Common myeloid progenitor, CD34-positive (primary cell): ENCODE data around the gene BRSK2.
"Not testable (repeated sequence)": the region's sequence is repeated elsewhere in the genome, so short reads cannot be mapped to it uniquely, and the experiment has no call there.

ENCODE experiments used
- CTCF ChIA-PET: fragments of 350-600 bp; sonication (Branson Sonifier 250); formaldehyde crosslinking; loops from one replicate; lab custom pipeline; 2021; ENCODE audit warnings: antibody characterized with exemption; lab: Charles Lee
- POLR2A ChIA-PET: fragments of 350-600 bp; sonication (Branson Sonifier 250); formaldehyde crosslinking; loops from one replicate; lab custom pipeline; 2021; ENCODE audit warnings: antibody characterized with exemption; lab: Charles Lee
- DNase-seq, 3 donors: peaks; one replicate each; pipeline versions ENCODE4 v3.0.0 to v3.0.0-alpha.2; 2013
- H3K27ac ChIP-seq, 2 experiments: 1 replicate in 1 of 2; 2 replicates in 1 of 2; pipeline ENCODE4 v1.7.0; 2013; ENCODE audit warnings: inconsistent platforms in 2 of 2, low read length in 2 of 2, mild to moderate bottlenecking in 2 of 2, low read depth in 1 of 2, moderate library complexity in 1 of 2; ENCODE audit not compliant: severe bottlenecking in 2 of 2, insufficient read depth in 1 of 2, poor library complexity in 1 of 2
- H3K27me3 ChIP-seq, 5 experiments: replicated peaks in 2 of 5; 1 replicate in 3 of 5; 2 replicates in 2 of 5; pipeline versions ENCODE4 v1.6.1 to v1.7.0; 2013; ENCODE audit warnings: low read length in 4 of 5, mild to moderate bottlenecking in 2 of 5, moderate library complexity in 2 of 5, inconsistent platforms in 1 of 5; ENCODE audit not compliant: insufficient read depth in 5 of 5, control insufficient read depth in 4 of 5
- H3K36me3 ChIP-seq, 4 experiments: 1 replicate in 2 of 4; 2 replicates in 2 of 4; pipeline versions ENCODE4 v1.6.1 to v1.7.0; 2013; ENCODE audit warnings: low read length in 3 of 4, control low read depth in 1 of 4, mild to moderate bottlenecking in 1 of 4; ENCODE audit not compliant: control insufficient read depth in 4 of 4, insufficient read depth in 4 of 4
- H3K4me1 ChIP-seq, 4 experiments: 1 replicate in 3 of 4; 2 replicates in 1 of 4; pipeline versions ENCODE4 v1.6.1 to v1.7.1; 2013; ENCODE audit warnings: low read length in 3 of 4, mild to moderate bottlenecking in 3 of 4, control low read depth in 1 of 4, inconsistent platforms in 1 of 4, moderate library complexity in 1 of 4; ENCODE audit not compliant: control insufficient read depth in 4 of 4, insufficient read depth in 4 of 4; ENCODE audit errors: control extremely low read depth in 1 of 4
- H3K4me3 ChIP-seq, 7 experiments: 1 replicate in 4 of 7; 2 replicates in 3 of 7; pipeline versions ENCODE4 v1.5.1 to v1.7.0; 2013; ENCODE audit warnings: mild to moderate bottlenecking in 7 of 7, low read length in 6 of 7, moderate library complexity in 6 of 7, inconsistent platforms in 2 of 7, low read depth in 2 of 7, control low read depth in 1 of 7; ENCODE audit not compliant: insufficient read depth in 4 of 7, control insufficient read depth in 1 of 7; ENCODE audit errors: extremely low read depth in 1 of 7
- H3K9me3 ChIP-seq, 5 experiments: 1 replicate in 4 of 5; 2 replicates in 1 of 5; pipeline versions ENCODE4 v1.6.1 to v1.7.1; 2013; ENCODE audit warnings: low read length in 4 of 5, mild to moderate bottlenecking in 2 of 5, inconsistent platforms in 1 of 5, low read depth in 1 of 5, moderate library complexity in 1 of 5; ENCODE audit not compliant: control insufficient read depth in 4 of 5, insufficient read depth in 2 of 5; ENCODE audit errors: control extremely low read depth in 1 of 5
- WGBS: methylation state at CpG from one replicate; pipeline ENCODE4 v1.1.5; 2013; ENCODE audit not compliant: insufficient coverage; 5-methylcytosine and 5-hydroxymethylcytosine counted together

Gene BRSK2

GRCh38 chr11:1408346-1408745, 18.6 kb downstream of the BRSK2 start:
- POLR2A ChIA-PET, result no interaction called here
- peaks cover 0 to 1% (median 0%) of the 10 kb centered on the region in 5 experiments for H3K9me3 ChIP-seq
- H3K4me3 ChIP-seq, result no peak overlapping the region
- H3K4me1 ChIP-seq, result no peaks in the 10 kb centered on the region
- H3K27ac ChIP-seq, result no peak overlapping the region
- no peaks in the 10 kb centered on the region for H3K36me3 ChIP-seq
- WGBS, result 98% methylated on average over 9 of the region's 9 CpGs
- CTCF ChIA-PET, result no interaction called here
- no peaks in the 10 kb centered on the region for H3K27me3 ChIP-seq
- DNase-seq, result no peak

GRCh38 chr11:1409108-1409851, 19.5 kb downstream of the BRSK2 start:
- POLR2A ChIA-PET, result no interaction called here

GRCh38 chr11:1409852-1410125, 20.1 kb downstream of the BRSK2 start:
- H3K4me1 ChIP-seq, H3K27me3 ChIP-seq, H3K36me3 ChIP-seq, DNase-seq, POLR2A ChIA-PET, CTCF ChIA-PET, H3K9me3 ChIP-seq, H3K27ac ChIP-seq, H3K4me3 ChIP-seq: not testable (repeated sequence)
- 100% methylated on average over 2 of the region's 29 CpGs for WGBS

More at GRCh38 chr11:1409108-1409851, 19.5 kb downstream of the BRSK2 start:
- 94% methylated on average over 27 of the region's 29 CpGs for WGBS
- CTCF ChIA-PET, result no interaction called here
- Histone ChIP-seq H3K27ac (no peak overlapping the region), H3K4me1 (no peaks in the 10 kb centered on the region), H3K4me3 (no peak overlapping the region), H3K27me3 (no peaks in the 10 kb centered on the region), H3K36me3 (no peaks in the 10 kb centered on the region), H3K9me3 (peaks cover 0 to 3% (median 0%) of the 10 kb centered on the region in 5 experiments)
- DNase-seq, result no peak

- CTCF ChIA-PET, result no interaction called here
- Histone ChIP-seq H3K36me3 (no peaks in the 10 kb centered on the region), H3K27me3 (no peaks in the 10 kb centered on the region), H3K27ac (no peak overlapping the region), H3K4me3 (no peak overlapping the region), H3K9me3 (peaks cover 0 to 9% (median 8%) of the 10 kb centered on the region in 5 experiments), H3K4me1 (no peaks in the 10 kb centered on the region)
- WGBS, result 93% methylated on average over 27 of the region's 35 CpGs
- POLR2A ChIA-PET, result no interaction called here
- DNase-seq, result no peak
Observed at GRCh38 chr11:1410366-1411291, 20.9 kb downstream of the BRSK2 start.

- POLR2A ChIA-PET, result no interaction called here
- Histone ChIP-seq H3K27ac (no peak overlapping the region), H3K27me3 (no peaks in the 10 kb centered on the region), H3K4me3 (no peak overlapping the region), H3K9me3 (peaks cover 0 to 16% (median 14%) of the 10 kb centered on the region in 5 experiments), H3K36me3 (no peaks in the 10 kb centered on the region), H3K4me1 (no peaks in the 10 kb centered on the region)
- DNase-seq, result no peak
- CTCF ChIA-PET, result no interaction called here
- WGBS, result 92% methylated on average over 6 of the region's 13 CpGs
Observed at GRCh38 chr11:1411301-1411700, 21.6 kb downstream of the BRSK2 start.

- POLR2A ChIA-PET, H3K27ac ChIP-seq, DNase-seq, H3K36me3 ChIP-seq, H3K4me1 ChIP-seq, H3K4me3 ChIP-seq, H3K27me3 ChIP-seq, CTCF ChIA-PET: not testable (repeated sequence)
- peaks cover 0 to 20% (median 19%) of the 10 kb centered on the region in 5 experiments for H3K9me3 ChIP-seq
- WGBS, result 100% methylated on average over 2 of the region's 27 CpGs
Observed at GRCh38 chr11:1411739-1412138, 22.0 kb downstream of the BRSK2 start.
